ENCODE results near the gene MAN1C1.
"Not testable (repeated sequence)": the region's sequence is repeated elsewhere in the genome, so short reads cannot be mapped to it uniquely, and the experiment has no call there.

The MAN1C1 gene

DNA sequence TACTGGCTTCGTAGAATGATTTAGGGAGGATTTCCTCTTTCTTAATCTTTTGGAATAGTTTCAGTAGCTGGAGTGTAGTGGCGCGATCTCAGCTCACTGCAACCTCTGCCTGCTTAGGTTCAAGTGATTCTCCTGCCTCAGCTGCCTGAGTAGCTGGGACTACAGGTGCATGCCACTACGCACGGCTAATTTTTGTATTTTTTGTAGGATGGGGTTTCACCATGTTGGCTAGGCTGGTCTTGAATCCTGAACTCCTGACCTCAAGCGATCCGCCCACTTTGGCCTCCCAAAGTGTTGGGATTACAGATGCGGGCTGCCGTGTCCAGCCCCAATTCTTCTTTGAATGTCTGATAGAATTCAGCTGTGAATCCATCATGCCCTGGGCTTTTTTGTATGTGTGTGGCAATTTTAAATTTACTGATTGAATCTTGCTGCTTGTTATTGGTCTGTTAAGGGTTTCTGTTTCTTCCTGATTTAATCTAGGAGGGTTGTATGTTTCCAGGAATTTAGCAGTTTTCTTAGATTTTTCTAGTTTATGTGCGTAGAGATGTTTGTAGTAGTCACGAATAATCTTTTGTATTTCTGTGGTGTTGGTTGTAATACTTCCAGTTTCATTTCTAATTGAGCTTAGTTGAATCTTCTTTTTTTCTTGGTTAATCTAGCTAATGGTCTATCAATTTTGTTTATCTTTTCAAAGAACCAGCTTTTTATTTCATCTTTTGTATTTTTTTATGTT, 15.3 kb downstream of the MAN1C1 start:
- no peaks in the 10 kb centered on the region for H3K9me3 ChIP-seq (ENCODE audit: control insufficient read depth in 5 of 5, low read length in 5 of 5)
- peak overlapping the region; percentile 22 to 61 (median 43) for H3K4me3 ChIP-seq (ENCODE audit: low read depth in 1 of 5, low read length in 5 of 5)
- peak overlapping the region in 2 of 5 donors; percentile 32 to 47 for H3K9ac ChIP-seq (ENCODE audit: low read length in 5 of 5)
- no peaks in the 10 kb centered on the region for H3K27me3 ChIP-seq (ENCODE audit: control insufficient read depth in 5 of 5, insufficient read depth in 4 of 5, low read length in 5 of 5)
- no peak overlapping the region for H3K27ac ChIP-seq (ENCODE audit: low read depth, low read length)
- peaks cover 0 to 9% (median 3%) of the 10 kb centered on the region in 5 donors for H3K4me1 ChIP-seq (ENCODE audit: control insufficient read depth in 5 of 5, insufficient read depth in 5 of 5, low read length in 5 of 5)
- H3K36me3 ChIP-seq (ENCODE audit: control insufficient read depth in 5 of 5, insufficient read depth in 5 of 5, low read length in 5 of 5): no peaks in the 10 kb centered on the region

- H3K4me3 ChIP-seq (ENCODE audit: low read depth in 1 of 5, low read length in 5 of 5): no peak overlapping the region
- peaks cover 0 to 4% (median 2%) of the 10 kb centered on the region in 5 donors for H3K9me3 ChIP-seq (ENCODE audit: control insufficient read depth in 5 of 5, low read length in 5 of 5)
- H3K9ac ChIP-seq (ENCODE audit: low read length in 5 of 5): no peak overlapping the region
- no peaks in the 10 kb centered on the region for H3K27me3 ChIP-seq (ENCODE audit: control insufficient read depth in 5 of 5, insufficient read depth in 4 of 5, low read length in 5 of 5)
- no peaks in the 10 kb centered on the region for H3K36me3 ChIP-seq (ENCODE audit: control insufficient read depth in 5 of 5, insufficient read depth in 5 of 5, low read length in 5 of 5)
- peaks cover 0 to 9% (median 3%) of the 10 kb centered on the region in 5 donors for H3K4me1 ChIP-seq (ENCODE audit: control insufficient read depth in 5 of 5, insufficient read depth in 5 of 5, low read length in 5 of 5)
- H3K27ac ChIP-seq (ENCODE audit: low read depth, low read length): no peak overlapping the region
These were observed 17.5 kb downstream of the MAN1C1 start for GRCh38 chr1:25634066-25634465.

GRCh38 chr1:25634896-25635295, 18.3 kb downstream of the MAN1C1 start:
- peaks cover 0 to 9% (median 3%) of the 10 kb centered on the region in 5 donors for H3K4me1 ChIP-seq (ENCODE audit: control insufficient read depth in 5 of 5, insufficient read depth in 5 of 5, low read length in 5 of 5)
- H3K9me3 ChIP-seq (ENCODE audit: control insufficient read depth in 5 of 5, low read length in 5 of 5): peaks cover 0 to 4% (median 2%) of the 10 kb centered on the region in 5 donors
- H3K36me3 ChIP-seq (ENCODE audit: control insufficient read depth in 5 of 5, insufficient read depth in 5 of 5, low read length in 5 of 5): no peaks in the 10 kb centered on the region
- no peaks in the 10 kb centered on the region for H3K27me3 ChIP-seq (ENCODE audit: control insufficient read depth in 5 of 5, insufficient read depth in 4 of 5, low read length in 5 of 5)
- H3K9ac ChIP-seq (ENCODE audit: low read length in 5 of 5): no peak overlapping the region
- no peak overlapping the region for H3K4me3 ChIP-seq (ENCODE audit: low read depth in 1 of 5, low read length in 5 of 5)
- H3K27ac ChIP-seq (ENCODE audit: low read depth, low read length): no peak overlapping the region

- not testable (repeated sequence) for H3K4me3 ChIP-seq (ENCODE audit: low read depth in 1 of 5, low read length in 5 of 5); H3K9ac ChIP-seq (ENCODE audit: low read length in 5 of 5); H3K27ac ChIP-seq (ENCODE audit: low read depth, low read length); H3K36me3 ChIP-seq (ENCODE audit: control insufficient read depth in 5 of 5, insufficient read depth in 5 of 5, low read length in 5 of 5); H3K27me3 ChIP-seq (ENCODE audit: control insufficient read depth in 5 of 5, insufficient read depth in 4 of 5, low read length in 5 of 5); H3K9me3 ChIP-seq (ENCODE audit: control insufficient read depth in 5 of 5, low read length in 5 of 5)
- H3K4me1 ChIP-seq (ENCODE audit: control insufficient read depth in 5 of 5, insufficient read depth in 5 of 5, low read length in 5 of 5): peaks cover 0 to 15% (median under 1%) of the 10 kb centered on the region in 5 donors
These were observed 19.6 kb downstream of the MAN1C1 start for GRCh38 chr1:25636141-25636540.

- peaks cover 0 to 8% (median 3%) of the 10 kb centered on the region in 5 donors for H3K27me3 ChIP-seq (ENCODE audit: control insufficient read depth in 5 of 5, insufficient read depth in 4 of 5, low read length in 5 of 5)
- H3K9me3 ChIP-seq (ENCODE audit: control insufficient read depth in 5 of 5, low read length in 5 of 5): peaks cover 0 to 4% (median 2%) of the 10 kb centered on the region in 5 donors
- peaks cover 9 to 27% (median 16%) of the 10 kb centered on the region in 5 donors for H3K4me1 ChIP-seq (ENCODE audit: control insufficient read depth in 5 of 5, insufficient read depth in 5 of 5, low read length in 5 of 5)
- H3K36me3 ChIP-seq (ENCODE audit: control insufficient read depth in 5 of 5, insufficient read depth in 5 of 5, low read length in 5 of 5): peaks cover 0 to 3% (median 2%) of the 10 kb centered on the region in 5 donors
- no peak overlapping the region for H3K4me3 ChIP-seq (ENCODE audit: low read depth in 1 of 5, low read length in 5 of 5)
- no peak overlapping the region for H3K27ac ChIP-seq (ENCODE audit: low read depth, low read length)
- H3K9ac ChIP-seq (ENCODE audit: low read length in 5 of 5): no peak overlapping the region
These were observed 24.2 kb downstream of the MAN1C1 start for GRCh38 chr1:25640646-25641328.

DNA sequence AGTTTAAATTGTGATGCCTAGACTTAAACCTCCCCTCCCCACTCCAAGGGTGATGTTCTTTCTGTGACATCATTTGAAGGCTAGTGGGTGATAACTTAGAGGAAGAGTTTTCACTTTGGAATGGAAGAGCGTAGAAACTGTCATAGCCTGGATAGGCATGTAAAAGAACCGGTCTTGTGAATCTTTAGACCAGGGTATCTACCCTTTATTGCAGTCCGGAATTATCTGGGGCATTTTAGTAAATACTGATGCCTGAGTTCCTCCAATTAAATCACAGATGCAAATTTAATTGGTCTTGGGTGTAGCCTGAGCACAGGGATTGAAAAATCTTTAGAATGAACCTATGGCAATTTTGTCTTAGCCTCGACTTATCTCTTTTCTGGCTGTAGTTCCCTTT, 24.7 kb downstream of the MAN1C1 start:
- H3K9me3 ChIP-seq (ENCODE audit: control insufficient read depth in 5 of 5, low read length in 5 of 5): peaks cover 0 to 4% (median 2%) of the 10 kb centered on the region in 5 donors
- no peak overlapping the region for H3K9ac ChIP-seq (ENCODE audit: low read length in 5 of 5)
- peaks cover 0 to 7% (median 3%) of the 10 kb centered on the region in 5 donors for H3K36me3 ChIP-seq (ENCODE audit: control insufficient read depth in 5 of 5, insufficient read depth in 5 of 5, low read length in 5 of 5)
- no peak overlapping the region for H3K4me3 ChIP-seq (ENCODE audit: low read depth in 1 of 5, low read length in 5 of 5)
- peaks cover 0 to 9% (median 3%) of the 10 kb centered on the region in 5 donors for H3K27me3 ChIP-seq (ENCODE audit: control insufficient read depth in 5 of 5, insufficient read depth in 4 of 5, low read length in 5 of 5)
- H3K4me1 ChIP-seq (ENCODE audit: control insufficient read depth in 5 of 5, insufficient read depth in 5 of 5, low read length in 5 of 5): peaks cover 9 to 27% (median 16%) of the 10 kb centered on the region in 5 donors
- no peak overlapping the region for H3K27ac ChIP-seq (ENCODE audit: low read depth, low read length)

DNA sequence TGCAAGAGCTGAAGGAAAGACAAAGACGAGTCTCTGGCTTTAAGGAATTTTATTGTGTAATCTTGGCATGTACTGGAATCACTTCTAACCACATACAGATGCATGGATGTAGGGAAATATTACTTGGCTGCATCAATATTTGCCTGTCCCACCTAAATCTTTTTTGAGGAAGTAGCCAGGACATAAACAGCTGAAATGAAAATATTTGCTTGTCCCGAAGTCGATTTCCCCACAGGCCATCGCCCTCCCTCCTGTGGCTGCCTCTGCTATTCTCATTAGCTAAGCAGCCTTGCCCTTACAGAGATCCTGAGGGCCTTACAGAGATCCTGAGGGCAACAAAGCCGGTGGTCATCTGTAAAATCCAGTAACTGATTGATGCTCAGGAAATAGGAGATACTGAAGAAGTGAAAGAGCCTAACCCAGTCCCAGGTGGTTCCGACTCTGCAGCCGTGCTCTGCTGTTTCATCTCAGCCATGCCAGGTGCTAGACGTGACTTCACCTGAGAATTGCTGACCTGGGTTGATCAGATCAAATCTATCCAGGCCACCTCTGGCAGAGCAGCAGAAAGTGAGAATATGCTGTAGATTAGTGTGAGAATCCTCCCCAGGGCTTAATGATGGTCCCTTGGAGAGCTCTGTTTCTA, 25.5 kb downstream of the MAN1C1 start:
- Histone ChIP-seq H3K36me3 (ENCODE audit: control insufficient read depth in 5 of 5, insufficient read depth in 5 of 5, low read length in 5 of 5) (peaks cover 0 to 7% (median 3%) of the 10 kb centered on the region in 5 donors), H3K27me3 (ENCODE audit: control insufficient read depth in 5 of 5, insufficient read depth in 4 of 5, low read length in 5 of 5) (peaks cover 0 to 9% (median 3%) of the 10 kb centered on the region in 5 donors), H3K27ac (ENCODE audit: low read depth, low read length) (no peak overlapping the region), H3K4me3 (ENCODE audit: low read depth in 1 of 5, low read length in 5 of 5) (peak overlapping the region in 2 of 5 donors; percentile 1 to 21), H3K9ac (ENCODE audit: low read length in 5 of 5) (peak overlapping the region in 2 of 5 donors; percentile 35 to 51), H3K4me1 (ENCODE audit: control insufficient read depth in 5 of 5, insufficient read depth in 5 of 5, low read length in 5 of 5) (peaks cover 9 to 27% (median 16%) of the 10 kb centered on the region in 5 donors), H3K9me3 (ENCODE audit: control insufficient read depth in 5 of 5, low read length in 5 of 5) (peaks cover 0 to 4% (median 2%) of the 10 kb centered on the region in 5 donors)

DNA sequence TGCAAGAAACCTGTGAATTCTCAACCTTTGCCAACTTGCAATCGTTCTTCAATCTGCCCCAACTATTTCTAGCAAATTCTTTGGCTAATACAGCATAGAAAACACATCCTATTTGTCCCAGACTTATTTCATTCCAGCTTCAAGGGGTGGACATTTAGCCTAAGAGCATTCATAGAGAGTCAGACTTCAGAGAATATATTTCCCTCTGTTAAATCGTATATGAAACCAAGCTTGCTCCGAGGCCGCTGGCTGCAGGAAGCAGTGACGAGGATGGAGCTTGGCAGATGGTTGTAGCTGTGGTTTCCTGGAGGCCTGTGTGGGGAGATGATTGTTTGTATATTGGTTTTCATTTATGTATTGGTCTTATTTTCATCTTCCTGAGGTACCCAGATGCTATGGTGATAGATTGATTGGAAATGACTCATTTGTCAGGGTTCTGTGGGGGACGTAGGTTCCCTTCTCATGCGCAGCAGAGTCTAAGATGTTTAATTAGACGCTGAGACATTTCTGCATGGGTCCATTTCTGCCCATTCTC, 26.1 kb downstream of the MAN1C1 start:
- Histone ChIP-seq H3K4me3 (ENCODE audit: low read depth in 1 of 5, low read length in 5 of 5) (peak overlapping the region in 2 of 5 donors; percentile 1 to 21), H3K4me1 (ENCODE audit: control insufficient read depth in 5 of 5, insufficient read depth in 5 of 5, low read length in 5 of 5) (peaks cover 9 to 27% (median 16%) of the 10 kb centered on the region in 5 donors), H3K27me3 (ENCODE audit: control insufficient read depth in 5 of 5, insufficient read depth in 4 of 5, low read length in 5 of 5) (peaks cover 0 to 11% (median 3%) of the 10 kb centered on the region in 5 donors), H3K27ac (ENCODE audit: low read depth, low read length) (no peak overlapping the region), H3K9ac (ENCODE audit: low read length in 5 of 5) (peak overlapping the region in 3 of 5 donors; percentile 23 to 51 (median 35)), H3K9me3 (ENCODE audit: control insufficient read depth in 5 of 5, low read length in 5 of 5) (peaks cover 0 to 4% (median 2%) of the 10 kb centered on the region in 5 donors), H3K36me3 (ENCODE audit: control insufficient read depth in 5 of 5, insufficient read depth in 5 of 5, low read length in 5 of 5) (peaks cover 0 to 7% (median 3%) of the 10 kb centered on the region in 5 donors)

DNA sequence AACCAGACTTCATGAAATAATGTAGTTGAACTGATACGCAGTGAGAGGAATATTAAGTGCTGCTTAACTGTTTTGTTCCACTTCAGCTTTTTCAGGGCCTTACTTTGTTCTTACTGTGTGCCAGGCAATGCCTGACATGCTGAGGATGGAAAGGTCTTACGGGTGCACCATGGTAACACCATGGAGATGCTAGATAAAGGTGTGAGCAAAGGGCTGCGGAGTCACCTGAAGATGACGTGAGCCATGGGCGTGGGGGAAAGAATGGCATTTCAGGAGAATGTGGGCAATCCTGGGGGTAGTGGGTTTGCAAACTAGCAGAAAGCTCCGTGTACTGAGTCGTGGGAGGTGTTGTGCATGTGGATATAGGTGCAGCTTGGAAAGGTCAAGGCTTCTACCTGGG, 27.3 kb downstream of the MAN1C1 start:
- peaks cover 0 to 7% (median 3%) of the 10 kb centered on the region in 5 donors for H3K36me3 ChIP-seq (ENCODE audit: control insufficient read depth in 5 of 5, insufficient read depth in 5 of 5, low read length in 5 of 5)
- no peak overlapping the region for H3K4me3 ChIP-seq (ENCODE audit: low read depth in 1 of 5, low read length in 5 of 5)
- H3K27me3 ChIP-seq (ENCODE audit: control insufficient read depth in 5 of 5, insufficient read depth in 4 of 5, low read length in 5 of 5): peaks cover 0 to 16% (median 4%) of the 10 kb centered on the region in 5 donors
- H3K4me1 ChIP-seq (ENCODE audit: control insufficient read depth in 5 of 5, insufficient read depth in 5 of 5, low read length in 5 of 5): peaks cover 9 to 27% (median 16%) of the 10 kb centered on the region in 5 donors
- H3K9me3 ChIP-seq (ENCODE audit: control insufficient read depth in 5 of 5, low read length in 5 of 5): peaks cover 0 to under 1% (median 0%) of the 10 kb centered on the region in 5 donors
- no peak overlapping the region for H3K27ac ChIP-seq (ENCODE audit: low read depth, low read length)
- no peak overlapping the region for H3K9ac ChIP-seq (ENCODE audit: low read length in 5 of 5)

All from subcutaneous abdominal adipose tissue (tissue), 5 donors.